Left forelimb (tissue), 1 donor: ENCODE measurements around the gene SHISA3.
"Not testable (repeated sequence)": the region's sequence is repeated elsewhere in the genome, so short reads cannot be mapped to it uniquely, and the experiment has no call there.

ENCODE experiments used
- DNase-seq: peaks from one replicate; pipeline ENCODE4 v3.0.0-alpha.2; 2018; ENCODE audit warnings: low spot score

Gene SHISA3

GRCh38 chr4:42396752-42397634 lies at the start of gene SHISA3:
TSS of gene SHISA3 (plus strand) at chr4:42397488. CDS start at chr4:42398057, 569 bp downstream.
- no peak for DNase-seq

GRCh38 chr4:42348247-42348646 lies 49.0 kb upstream of the SHISA3 start:
- no peak for DNase-seq

GRCh38 chr4:42348692-42349091 lies 48.6 kb upstream of the SHISA3 start:
- DNase-seq = no peak

GRCh38 chr4:42350611-42351182 lies 46.6 kb upstream of the SHISA3 start:
- no peak for DNase-seq

- DNase-seq = no peak
These were observed 45.2 kb upstream of the SHISA3 start for GRCh38 chr4:42352049-42352448.

- no peak for DNase-seq
These were observed 40.0 kb upstream of the SHISA3 start for GRCh38 chr4:42357325-42357724.

- no peak for DNase-seq
These were observed 37.6 kb upstream of the SHISA3 start for GRCh38 chr4:42359711-42360110.

- no peak for DNase-seq
These were observed 37.0 kb upstream of the SHISA3 start for GRCh38 chr4:42360256-42360669.

- no peak for DNase-seq
These were observed 35.8 kb upstream of the SHISA3 start for GRCh38 chr4:42361456-42361855.

- DNase-seq = no peak
These were observed 34.7 kb upstream of the SHISA3 start for GRCh38 chr4:42362591-42362990.

GRCh38 chr4:42363614-42364013 lies 33.7 kb upstream of the SHISA3 start:
- DNase-seq = no peak

- DNase-seq = no peak
These were observed 32.8 kb upstream of the SHISA3 start for GRCh38 chr4:42364266-42365053.

- DNase-seq = no peak
These were observed 30.3 kb upstream of the SHISA3 start for GRCh38 chr4:42366959-42367358.

GRCh38 chr4:42369489-42369888 lies 27.8 kb upstream of the SHISA3 start:
- no peak for DNase-seq

- no peak for DNase-seq
These were observed 25.7 kb upstream of the SHISA3 start for GRCh38 chr4:42371305-42372252.

GRCh38 chr4:42372303-42372702 lies 25.0 kb upstream of the SHISA3 start:
- DNase-seq = not testable (repeated sequence)

GRCh38 chr4:42377497-42377896 lies 19.8 kb upstream of the SHISA3 start:
- no peak for DNase-seq

GRCh38 chr4:42381666-42382065 lies 15.6 kb upstream of the SHISA3 start:
- no peak for DNase-seq

- no peak for DNase-seq
These were observed 11.8 kb upstream of the SHISA3 start for GRCh38 chr4:42385516-42385915.

GRCh38 chr4:42390622-42391354 lies 6.5 kb upstream of the SHISA3 start:
- no peak for DNase-seq

- DNase-seq = no peak
These were observed 6.0 kb upstream of the SHISA3 start for GRCh38 chr4:42391355-42391664.
